ENCODE data around the gene HECTD4. TPM values are rescaled to one million over a fixed set of nuclear protein-coding genes. Genes with fewer than 3 reads are reported as not detected.
A peak's percentile ranks its signal among the peaks of the same experiment; 100 is the strongest.

Gene HECTD4
- total RNA-seq, 1 experiment from 2014 or later, result 31.2 TPM

DNA sequence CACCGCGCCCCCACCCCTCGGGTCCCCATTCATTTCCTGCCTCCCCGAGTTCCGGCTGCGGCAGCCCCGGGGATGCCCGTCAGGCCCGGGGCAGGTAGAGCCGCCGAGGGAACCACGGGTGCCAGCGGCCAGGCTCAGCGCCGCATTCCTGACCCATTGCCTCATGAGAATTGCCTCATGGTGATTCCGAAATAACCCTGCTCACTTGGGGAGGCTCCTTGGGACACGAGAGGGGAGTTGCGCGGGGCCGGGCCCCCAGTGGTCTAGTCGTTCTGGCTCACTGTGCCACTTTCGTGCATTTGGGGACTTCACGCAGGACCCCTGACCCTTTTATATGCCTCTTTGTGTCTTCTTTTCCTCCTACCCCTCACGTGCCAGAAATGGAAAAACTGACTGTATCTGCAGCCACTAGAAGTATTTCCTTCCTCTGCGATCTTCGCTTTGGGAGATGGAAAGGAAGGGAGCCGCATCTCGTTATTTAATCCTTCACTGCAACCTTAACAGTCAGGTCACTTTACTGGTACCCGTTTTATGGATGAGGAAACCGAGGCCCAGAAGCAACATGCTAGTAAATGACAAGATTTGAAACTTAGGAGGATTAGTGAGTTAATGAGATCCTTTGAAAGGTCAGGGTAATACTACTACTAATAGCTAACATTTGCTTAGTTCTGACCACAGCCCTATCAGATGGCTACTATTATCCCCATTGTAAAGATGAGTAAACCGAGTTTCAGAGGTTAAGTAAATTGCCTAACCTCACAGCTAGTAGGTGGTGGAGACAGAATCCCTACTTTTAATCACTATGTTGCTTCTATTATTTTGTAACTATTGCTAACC lies 37.3 kb upstream of the HECTD4 start:
- peak overlapping the region; percentile 81 for H3K4me2 ChIP-seq (ENCODE audit: low read length)
- peak overlapping the region; percentile 94 for H3K27ac ChIP-seq (ENCODE audit: low read depth, low read length)
- POLR2A ChIA-PET, result no interaction called here
- RAD21 ChIA-PET (ENCODE audit: low non-redundant PET in 1 of 2, low total read pairs in 2 of 2, uncharacterized antibody in 2 of 2, unreplicated experiment in 2 of 2), result no interaction called here
- no peak overlapping the region for H2AFZ ChIP-seq (ENCODE audit: low read depth, low read length, poor library complexity, severe bottlenecking)
- no peak for TF ChIP-seq EGR1 (IDR thresholded peaks at IDR 0.05; ENCODE audit: low read depth)
- 0 out of 6 replicates have a peak, but pooled peaks of 1 of the 3 experiments have one; percentile 5 for TF ChIP-seq CTCF (IDR thresholded peaks at IDR 0.05 in 2 of 3, conservative IDR thresholded peaks at IDR 0.05 in 1 of 3; ENCODE audit: borderline replicate concordance in 1 of 3, insufficient read depth in 1 of 3, low read depth in 2 of 3, low read length in 2 of 3)
- TF ChIP-seq CBX3 (IDR thresholded peaks at IDR 0.05; ENCODE audit: low read depth), result no peak
- TF ChIP-seq, protein P1, sequence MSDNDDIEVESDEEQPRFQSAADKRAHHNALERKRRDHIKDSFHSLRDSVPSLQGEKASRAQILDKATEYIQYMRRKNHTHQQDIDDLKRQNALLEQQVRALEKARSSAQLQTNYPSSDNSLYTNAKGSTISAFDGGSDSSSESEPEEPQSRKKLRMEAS (IDR thresholded peaks at IDR 0.05), result peak; percentile 61
- peak; percentile 65 for TF ChIP-seq CEBPB (IDR thresholded peaks at IDR 0.05; ENCODE audit: low read depth)
- peak; percentile 85 for TF ChIP-seq ZFX (IDR thresholded peaks at IDR 0.05)
- TF ChIP-seq FOSL1 (IDR thresholded peaks at IDR 0.05; ENCODE audit: low read depth), result 0 out of 2 replicates have a peak, but pooled peaks have one; percentile 17
- no TSS peak for BruUV-seq (replicated peaks)
- H3K9me3 ChIP-seq (ENCODE audit: control insufficient read depth in 1 of 2, insufficient read depth in 1 of 2, low read depth in 1 of 2, low read length in 2 of 2), result no peaks in the 10 kb centered on the region
- no peaks in the 10 kb centered on the region for H4K20me1 ChIP-seq (ENCODE audit: insufficient read depth)
- H3K27me3 ChIP-seq (ENCODE audit: insufficient read depth, low read length), result no peaks in the 10 kb centered on the region
- DNase-seq (ENCODE audit: low read depth, low spot score), result no peak
- no peaks in the 10 kb centered on the region; a peak in 1 of 4 replicates for H3K36me3 ChIP-seq (ENCODE audit: control insufficient read depth in 1 of 2, insufficient read depth in 2 of 2, low read length in 2 of 2)
- CTCF ChIA-PET, result no interaction called here
- no peaks in the 10 kb centered on the region for H3K9me2 ChIP-seq (ENCODE audit: insufficient read depth)
- peaks cover 60% of the 10 kb centered on the region for H3K79me2 ChIP-seq (ENCODE audit: insufficient read depth, low read length)
- H3K4me3 ChIP-seq (replicated peaks in 1 of 2; ENCODE audit: low read depth in 1 of 2, low read length in 2 of 2), result peak overlapping the region; percentile 83 to 97
- H3K9ac ChIP-seq (ENCODE audit: low read length), result peak overlapping the region; percentile 94
- intact Hi-C loops (cut with micrococcal nuclease), result no loop called here
- ATAC-seq, result peak; percentile 66
- peaks cover 6 to 11% of the 10 kb centered on the region in 2 experiments; a peak in 2 of 4 replicates for H3K4me1 ChIP-seq (ENCODE audit: control insufficient read depth in 1 of 2, insufficient read depth in 2 of 2, low read length in 2 of 2)
